Activated naive CD8-positive, alpha-beta T cell treated with anti-CD3 and anti-CD28 coated beads, Interleukin-2, amount 50 U/mL, for 16 hours (primary cell): ENCODE data around the gene ATP5ME.
"Not testable (repeated sequence)": the region's sequence is repeated elsewhere in the genome, so short reads cannot be mapped to it uniquely, and the experiment has no call there.

Experiments used
- DNase-seq: peaks from one replicate; pipeline ENCODE4 v3.0.0-alpha.2; 2020; ENCODE audit warnings: low read depth, low spot score

Gene ATP5ME

GRCh38 chr4:705278-706082, 31.4 kb upstream of the ATP5ME start, which contains the start of gene PCGF3:
PCGF3 (plus strand) TSS chr4:705832; CDS start chr4:733681, 27,849 bp downstream.
- DNase-seq = peak; percentile 94

DNA sequence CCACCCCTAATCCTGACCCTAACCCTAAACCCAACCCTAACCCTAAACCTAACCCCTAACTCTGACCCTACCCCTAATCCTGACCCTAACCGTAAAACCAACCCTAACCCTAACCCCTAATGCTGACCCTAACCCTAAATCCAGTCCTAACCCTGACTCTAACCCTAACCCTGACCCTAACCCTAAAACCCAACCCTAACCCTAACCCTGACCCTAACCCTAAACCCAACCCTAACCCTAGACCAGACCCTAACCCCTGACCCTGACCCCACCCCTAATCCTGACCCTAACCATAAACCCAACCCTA, 30.8 kb upstream of the ATP5ME start:
- no peak for DNase-seq

DNA sequence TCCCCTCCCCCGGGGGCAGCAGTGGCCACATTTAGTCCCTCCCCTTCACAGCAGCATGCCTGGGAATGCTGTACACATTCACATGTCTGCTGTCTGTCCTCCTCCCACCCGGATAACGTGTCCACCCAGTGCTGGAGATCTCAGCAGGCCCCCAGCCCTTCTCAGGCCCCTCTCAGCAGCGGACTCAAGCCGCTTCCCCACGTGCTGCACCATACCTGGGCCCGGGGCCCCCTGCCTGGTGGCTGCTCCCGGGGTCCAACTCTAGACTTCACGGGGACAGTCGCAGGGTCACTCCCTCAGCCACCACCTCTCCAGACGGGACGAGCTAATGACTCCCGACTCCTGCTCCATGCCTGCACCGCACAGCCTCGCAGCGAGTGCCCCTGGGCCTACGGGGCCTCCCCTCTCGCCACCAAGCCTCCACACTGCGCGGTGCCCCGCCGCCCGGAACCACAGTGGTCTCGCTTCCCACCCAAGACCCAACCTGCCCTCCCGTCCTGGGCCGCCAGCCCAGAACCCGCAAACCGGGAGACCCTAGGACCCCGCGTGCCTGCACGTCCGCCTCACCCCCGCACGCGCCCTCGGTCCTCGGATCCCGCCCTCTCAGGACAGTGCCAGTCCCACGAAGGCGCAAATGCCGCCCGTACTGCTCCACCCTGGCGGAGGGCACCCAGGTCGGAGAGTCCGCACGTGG, 30.3 kb upstream of the ATP5ME start:
- no peak for DNase-seq

DNA sequence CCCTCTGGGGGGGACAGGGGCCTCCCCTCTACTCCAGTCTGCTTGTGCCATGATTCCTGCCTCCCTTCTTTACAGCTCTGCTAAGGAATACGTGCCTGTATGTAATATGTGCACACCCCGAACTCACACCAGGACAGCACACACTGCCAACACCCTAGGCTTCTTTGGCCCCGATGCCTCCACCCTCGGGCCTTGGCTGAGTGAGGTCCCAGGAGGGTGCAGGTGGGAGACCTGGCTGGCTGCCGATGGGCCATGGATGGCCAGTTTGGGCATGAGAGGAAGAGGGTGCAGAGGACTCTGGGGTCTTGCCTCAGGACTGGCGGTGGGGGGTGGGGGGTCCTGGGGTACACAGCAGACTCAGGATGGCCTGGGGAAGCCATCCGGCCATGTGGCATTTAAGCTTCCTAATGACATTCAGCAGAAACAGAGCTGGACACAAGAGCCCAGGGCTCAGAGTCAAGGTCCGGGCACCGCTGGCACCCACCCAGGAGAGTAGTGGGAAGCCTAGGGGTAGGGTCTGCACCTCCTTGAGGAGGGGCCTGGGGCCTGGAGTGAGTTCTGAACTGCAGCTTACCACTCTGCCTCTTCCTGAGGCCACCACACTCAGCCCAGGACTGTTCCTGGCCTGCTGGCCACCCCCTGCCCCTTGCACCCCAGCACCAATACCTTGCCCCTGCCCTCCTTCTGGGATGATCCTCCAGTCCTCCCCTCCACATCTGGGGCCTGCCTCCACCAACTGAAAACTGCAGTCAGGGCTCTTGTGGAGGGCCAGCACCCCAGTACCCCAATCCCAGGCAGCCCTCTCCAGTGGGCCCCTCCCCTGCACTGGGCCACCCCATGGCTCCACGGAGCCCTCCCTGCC, 29.5 kb upstream of the ATP5ME start:
- no peak for DNase-seq

- no peak for DNase-seq
Measured at GRCh38 chr4:702618-703048, 28.6 kb upstream of the ATP5ME start.

- DNase-seq = no peak
Measured at GRCh38 chr4:700587-701264, 26.6 kb upstream of the ATP5ME start.

DNA sequence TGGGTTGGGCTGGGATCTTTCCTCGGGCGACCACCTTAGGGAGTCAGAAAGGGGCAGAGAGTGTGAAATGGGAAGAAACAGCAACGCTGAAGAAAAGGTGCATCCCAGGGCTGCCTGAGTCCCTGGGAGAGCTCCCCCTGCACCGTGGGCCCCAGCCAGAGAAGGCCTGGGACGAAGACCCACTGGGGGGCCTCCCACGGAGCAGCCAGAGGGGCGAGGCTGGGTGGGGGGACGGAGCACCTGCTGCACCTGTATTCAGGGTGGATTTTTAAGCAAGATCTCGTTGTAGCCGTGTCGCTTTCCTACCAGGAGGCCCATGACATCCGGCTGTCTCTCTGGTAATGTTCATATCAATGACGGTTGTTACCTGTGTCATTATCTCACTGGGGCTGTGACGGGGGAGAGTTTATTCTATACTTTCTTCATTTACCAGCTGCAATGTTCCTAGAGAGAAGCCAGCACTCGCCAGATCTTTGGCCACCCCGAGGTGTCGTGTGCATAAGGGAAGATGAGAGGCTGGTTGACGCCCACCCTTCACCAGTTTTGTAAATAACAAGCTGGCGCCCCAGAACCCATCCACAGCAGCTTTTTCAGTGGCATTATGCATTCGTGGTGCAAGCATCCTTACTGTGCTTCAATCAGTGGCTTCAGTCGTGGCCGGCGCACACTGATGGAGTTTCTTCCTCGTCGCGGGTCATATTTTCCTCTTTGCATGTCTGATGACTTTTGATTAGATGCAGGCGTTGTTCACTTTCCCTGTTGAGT, 25.9 kb upstream of the ATP5ME start:
- DNase-seq = no peak

- not testable (repeated sequence) for DNase-seq
Measured at GRCh38 chr4:694341-694940, 20.4 kb upstream of the ATP5ME start.

DNA sequence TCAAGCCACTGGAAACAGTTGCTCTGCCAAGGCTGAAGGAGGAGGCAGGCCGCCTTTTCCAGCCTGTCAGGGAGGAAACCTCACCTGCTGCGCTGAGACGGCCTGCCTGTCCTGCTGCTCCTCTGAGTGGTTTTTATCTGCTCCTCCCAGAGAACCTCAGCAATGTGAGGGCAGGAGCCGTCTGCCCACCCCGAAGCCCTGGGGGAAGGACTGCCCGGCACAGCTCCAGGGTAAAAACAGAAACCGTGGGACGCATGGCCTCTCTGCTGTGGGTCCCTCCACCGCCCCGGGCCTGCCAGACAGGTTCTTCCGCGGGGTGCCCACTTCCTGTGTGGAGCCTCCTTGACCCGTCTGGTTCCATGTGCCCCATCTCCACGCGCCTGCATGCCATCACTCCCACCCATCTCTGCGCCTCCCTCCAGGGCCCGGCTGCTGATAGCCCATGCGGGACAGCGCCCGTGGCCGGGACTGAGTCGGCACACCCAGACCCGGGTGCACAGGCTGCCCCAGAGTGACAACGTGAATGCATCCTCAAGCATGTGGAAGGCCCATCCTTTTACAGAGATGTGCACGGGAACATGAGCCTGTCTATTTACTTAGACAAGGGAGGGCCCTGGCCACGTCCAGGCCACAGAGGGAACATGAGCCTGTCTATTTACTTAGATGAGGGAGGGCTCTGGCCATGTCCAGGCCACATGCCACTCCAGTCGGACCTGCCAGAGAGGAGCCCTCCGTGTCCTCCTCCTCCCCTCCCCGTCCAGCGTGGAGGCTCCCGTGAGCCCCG, 18.9 kb upstream of the ATP5ME start:
- no peak for DNase-seq

DNA sequence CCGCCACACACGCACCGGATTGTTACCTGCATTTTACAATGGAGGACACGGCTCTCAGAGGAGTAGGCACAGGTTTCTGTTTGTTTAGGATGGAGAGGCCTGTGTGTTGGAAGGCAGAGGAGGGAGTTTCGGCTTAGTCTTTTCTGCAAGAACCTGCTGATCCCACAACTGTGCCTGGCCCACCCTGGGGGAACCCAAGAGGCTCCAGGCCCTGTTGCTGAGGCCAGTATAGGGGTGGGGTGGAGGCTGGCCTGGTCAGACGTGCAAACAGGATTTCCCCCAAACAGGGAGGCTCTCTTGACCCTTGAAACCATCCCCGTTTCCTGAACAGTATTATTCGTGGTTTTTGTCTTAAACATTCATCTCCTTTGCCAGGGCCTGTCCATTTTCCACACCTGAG, 15.6 kb upstream of the ATP5ME start:
- DNase-seq = no peak

- DNase-seq = no peak
Measured at GRCh38 chr4:688854-689681, 15.0 kb upstream of the ATP5ME start, which contains the start of gene SLC49A3. SLC49A3 (minus strand) TSS chr4:689151; CDS start chr4:689127, 24 bp downstream.

- no peak for DNase-seq
Measured at GRCh38 chr4:687971-688853, 14.1 kb upstream of the ATP5ME start.

- DNase-seq = no peak
Measured at GRCh38 chr4:687048-687970, 13.2 kb upstream of the ATP5ME start.

GRCh38 chr4:686413-687040, 12.5 kb upstream of the ATP5ME start:
- DNase-seq = no peak

GRCh38 chr4:685679-686412, 11.8 kb upstream of the ATP5ME start:
- DNase-seq = no peak
